Gastroesophageal sphincter (tissue), 4 donors: ENCODE measurements around the gene SHISA9. TPM values are rescaled to one million over a fixed set of nuclear protein-coding genes. Genes with fewer than 3 reads are reported as not detected.

Experiments used
- ATAC-seq: fragments of 150-250 bp; one replicate; pipeline ENCODE4 v1.9.1; 2016; ENCODE audit warnings: mild to moderate bottlenecking, moderate library complexity
- H3K27ac ChIP-seq, 4 donors: fragments of 200-600 bp; sonication (generic) in 3 of 4; 1 replicate in 3 of 4; 2 replicates in 1 of 4; pipeline ENCODE4 v1.5.1; 2016 to 2019
- H3K27me3 ChIP-seq: fragments of 200-600 bp; sonication (generic); one replicate; pipeline ENCODE4 v1.5.1; 2019
- H3K36me3 ChIP-seq, 2 donors: fragments of 200-600 bp; sonication (generic); one replicate each; pipeline ENCODE4 v1.5.1; 2019; ENCODE audit warnings: control low read depth in 1 of 2
- H3K4me1 ChIP-seq, 3 donors: fragments of 200-600 bp; sonication (generic); 1 replicate in 2 of 3; 2 replicates in 1 of 3; pipeline ENCODE4 v1.5.1; 2016 to 2019; ENCODE audit warnings: control low read depth in 2 of 3
- H3K4me3 ChIP-seq, 2 donors: fragments of 200-600 bp; sonication (generic); one replicate each; pipeline ENCODE4 v1.5.1; 2019; ENCODE audit warnings: mild to moderate bottlenecking in 1 of 2, moderate library complexity in 1 of 2
- H3K9me3 ChIP-seq, 3 donors: fragments of 200-600 bp; sonication (generic); one replicate each; pipeline ENCODE4 v1.5.1; 2017 to 2019; ENCODE audit warnings: control low read depth in 2 of 3
- EP300 ChIP-seq: sonication (generic); formaldehyde crosslinking; IDR thresholded peaks from one replicate; pipeline ENCODE4 v1.6.1; 2017; ENCODE audit warnings: antibody characterized with exemption, mild to moderate bottlenecking
- POLR2A ChIP-seq, 2 donors: fragments of 450-650 bp; IDR thresholded peaks; one replicate each; pipeline ENCODE4 v1.6.1; 2017; ENCODE audit warnings: antibody characterized with exemption in 2 of 2, mild to moderate bottlenecking in 2 of 2, moderate library complexity in 1 of 2
- POLR2AphosphoS5 ChIP-seq: sonication (generic); formaldehyde crosslinking; IDR thresholded peaks from one replicate; pipeline ENCODE4 v1.6.1; 2017; ENCODE audit warnings: antibody characterized with exemption
- WGBS, 2 donors: methylation state at CpG; one replicate each; pipeline ENCODE4 v1.1.5; 2018; ENCODE audit warnings: low coverage in 1 of 2; 5-methylcytosine and 5-hydroxymethylcytosine counted together
- total RNA-seq, 4 donors: library from RNA; depleted of rRNA; stranded (reverse); fragments of >200 nt; gene quantifications; one replicate each; pipeline ENCODE4 v1.1.0, GENCODE V29; 2016
- TF ChIP-seq, protein P1 (sequence below), 4 experiments: fragments of 200-600 bp in 2 of 4; fragments of 450-650 bp in 2 of 4; sonication (generic) in 1 of 4; IDR thresholded peaks; one replicate each; pipeline ENCODE4 v1.5.1; 2017 to 2019; ENCODE audit warnings: antibody characterized with exemption in 4 of 4, mild to moderate bottlenecking in 2 of 4, moderate library complexity in 2 of 4

SHISA9 gene
- total RNA-seq, 4 donors from 2014 or later = 1.1 to 12.6 (median 4.9) TPM

DNA sequence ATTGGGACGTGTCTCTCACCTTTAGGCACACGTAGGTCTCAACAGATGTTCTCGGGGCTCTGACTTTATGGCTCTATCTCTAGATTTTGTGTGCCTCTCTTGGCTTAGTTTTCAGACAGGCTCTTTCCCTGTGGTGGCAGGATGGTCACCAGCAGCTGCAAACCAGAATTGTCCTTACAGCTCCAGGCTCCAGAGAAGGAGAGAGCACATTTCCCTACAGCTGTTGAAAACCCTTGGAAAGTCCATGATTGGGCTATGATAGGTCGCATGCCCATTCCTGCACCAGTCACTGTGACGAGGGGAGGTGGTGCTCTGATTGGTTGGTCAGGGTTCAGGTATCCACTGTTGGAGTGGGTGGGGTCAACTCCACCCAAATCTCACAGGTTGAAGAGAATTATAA, 41.5 kb downstream of the SHISA9 start:
- no peak overlapping the region for H3K27ac ChIP-seq
- no peaks in the 10 kb centered on the region for H3K4me1 ChIP-seq
- no peak overlapping the region for H3K4me3 ChIP-seq
- TF ChIP-seq EP300 = no peak
- TF ChIP-seq, protein P1, sequence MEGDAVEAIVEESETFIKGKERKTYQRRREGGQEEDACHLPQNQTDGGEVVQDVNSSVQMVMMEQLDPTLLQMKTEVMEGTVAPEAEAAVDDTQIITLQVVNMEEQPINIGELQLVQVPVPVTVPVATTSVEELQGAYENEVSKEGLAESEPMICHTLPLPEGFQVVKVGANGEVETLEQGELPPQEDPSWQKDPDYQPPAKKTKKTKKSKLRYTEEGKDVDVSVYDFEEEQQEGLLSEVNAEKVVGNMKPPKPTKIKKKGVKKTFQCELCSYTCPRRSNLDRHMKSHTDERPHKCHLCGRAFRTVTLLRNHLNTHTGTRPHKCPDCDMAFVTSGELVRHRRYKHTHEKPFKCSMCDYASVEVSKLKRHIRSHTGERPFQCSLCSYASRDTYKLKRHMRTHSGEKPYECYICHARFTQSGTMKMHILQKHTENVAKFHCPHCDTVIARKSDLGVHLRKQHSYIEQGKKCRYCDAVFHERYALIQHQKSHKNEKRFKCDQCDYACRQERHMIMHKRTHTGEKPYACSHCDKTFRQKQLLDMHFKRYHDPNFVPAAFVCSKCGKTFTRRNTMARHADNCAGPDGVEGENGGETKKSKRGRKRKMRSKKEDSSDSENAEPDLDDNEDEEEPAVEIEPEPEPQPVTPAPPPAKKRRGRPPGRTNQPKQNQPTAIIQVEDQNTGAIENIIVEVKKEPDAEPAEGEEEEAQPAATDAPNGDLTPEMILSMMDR (IDR thresholded peaks at IDR 0.05) = no peak
- TF ChIP-seq POLR2A (IDR thresholded peaks at IDR 0.05) = no peak
- no peak for TF ChIP-seq POLR2AphosphoS5
- H3K27me3 ChIP-seq = peaks cover 35% of the 10 kb centered on the region
- ATAC-seq = no peak
- peaks cover 0 to 16% (median 0%) of the 10 kb centered on the region in 3 donors for H3K9me3 ChIP-seq
- WGBS, 2 donors = 71 to 81% methylated on average over 2 to 3 of the region's 5 CpGs
- H3K36me3 ChIP-seq = no peaks in the 10 kb centered on the region

DNA sequence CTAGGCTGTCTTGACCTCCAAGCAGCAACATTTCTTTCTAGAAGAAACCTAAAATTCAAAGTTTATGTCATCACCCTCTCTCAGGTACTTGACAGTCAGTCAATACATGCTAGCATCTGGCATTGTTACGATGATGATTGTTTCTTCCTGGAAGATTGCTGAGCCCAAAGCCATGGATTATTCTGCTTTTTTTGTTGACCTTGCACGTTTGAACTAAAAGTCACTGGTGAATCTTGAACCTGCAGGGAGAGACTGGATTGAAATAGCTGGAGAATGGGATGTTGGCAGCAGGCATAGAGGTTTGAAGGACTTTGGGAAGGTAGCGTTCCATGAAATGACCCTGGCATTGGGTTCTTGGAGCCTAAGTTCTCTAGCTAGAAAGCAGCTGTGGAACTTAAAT, 42.9 kb downstream of the SHISA9 start:
- H3K27me3 ChIP-seq = peaks cover 35% of the 10 kb centered on the region
- no peak overlapping the region for H3K27ac ChIP-seq
- TF ChIP-seq, protein P1 (IDR thresholded peaks at IDR 0.05) = no peak
- TF ChIP-seq POLR2A (IDR thresholded peaks at IDR 0.05) = no peak
- TF ChIP-seq EP300 = no peak
- TF ChIP-seq POLR2AphosphoS5 = no peak
- no peaks in the 10 kb centered on the region for H3K4me1 ChIP-seq
- peaks cover 0 to 12% (median 0%) of the 10 kb centered on the region in 3 donors for H3K9me3 ChIP-seq
- 71 to 94% methylated on average over 2 to 3 of the region's 3 CpGs for WGBS, 2 donors
- no peaks in the 10 kb centered on the region for H3K36me3 ChIP-seq
- no peak for ATAC-seq
- H3K4me3 ChIP-seq = no peak overlapping the region

DNA sequence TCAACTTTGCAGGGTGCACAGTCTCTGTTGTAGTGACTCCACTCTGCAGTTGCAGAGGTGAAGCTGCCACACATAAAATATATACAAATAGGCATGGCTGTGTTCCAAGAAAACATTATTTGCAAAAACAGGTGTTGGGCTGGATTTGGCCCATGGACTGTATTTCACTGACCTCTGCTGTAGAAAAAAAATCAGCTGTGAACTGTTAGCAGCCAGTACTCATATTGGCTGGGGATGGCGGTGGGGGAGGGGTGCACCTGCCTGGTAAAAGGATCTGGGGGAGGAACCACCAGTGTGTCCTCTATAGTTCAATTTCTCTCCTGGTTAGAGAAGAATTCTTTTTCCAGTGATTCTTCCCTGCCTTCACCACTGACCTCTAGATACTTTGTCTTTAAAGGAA, 50.0 kb downstream of the SHISA9 start:
- peaks cover 0 to 2% (median 0%) of the 10 kb centered on the region in 3 donors for H3K9me3 ChIP-seq
- ATAC-seq = no peak
- 100% methylated on average over 1 of the region's 1 CpG for WGBS, 2 donors
- H3K4me1 ChIP-seq = no peaks in the 10 kb centered on the region
- no peak overlapping the region for H3K4me3 ChIP-seq
- no peaks in the 10 kb centered on the region for H3K36me3 ChIP-seq
- no peak for TF ChIP-seq POLR2AphosphoS5
- TF ChIP-seq EP300 = no peak
- no peak for TF ChIP-seq POLR2A (IDR thresholded peaks at IDR 0.05)
- TF ChIP-seq, protein P1 (IDR thresholded peaks at IDR 0.05) = no peak
- peaks cover 12% of the 10 kb centered on the region for H3K27me3 ChIP-seq
- H3K27ac ChIP-seq = no peak overlapping the region

DNA sequence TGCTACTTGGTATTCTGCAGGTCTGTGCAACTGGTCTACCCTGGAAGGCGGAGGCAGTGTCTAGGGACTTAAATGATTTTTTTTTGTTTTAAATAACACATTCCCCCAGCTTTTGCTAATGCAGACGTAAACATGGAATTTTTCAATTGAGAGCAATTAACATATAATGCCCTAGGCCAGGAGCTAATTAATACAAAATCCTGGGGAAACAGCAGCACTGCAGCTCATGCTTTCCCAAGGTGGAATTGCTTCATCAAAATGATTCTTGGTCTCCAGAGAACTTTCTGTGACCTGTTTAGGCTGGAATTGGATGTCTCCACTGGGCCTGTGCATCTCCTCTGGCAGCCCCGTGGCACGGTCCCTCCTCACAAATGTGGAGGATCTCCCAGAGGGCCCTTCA, 50.6 kb downstream of the SHISA9 start:
- no peaks in the 10 kb centered on the region for H3K9me3 ChIP-seq
- no peak overlapping the region for H3K4me3 ChIP-seq
- no peak for ATAC-seq
- TF ChIP-seq POLR2AphosphoS5 (no peak), EP300 (no peak), POLR2A (IDR thresholded peaks at IDR 0.05) (no peak)
- TF ChIP-seq, protein P1 (IDR thresholded peaks at IDR 0.05) = no peak
- no peak overlapping the region for H3K27ac ChIP-seq
- 83 to 97% methylated on average over 4 of the region's 4 CpGs for WGBS, 2 donors
- no peaks in the 10 kb centered on the region for H3K36me3 ChIP-seq
- H3K27me3 ChIP-seq = peaks cover 7% of the 10 kb centered on the region
- H3K4me1 ChIP-seq = no peaks in the 10 kb centered on the region

DNA sequence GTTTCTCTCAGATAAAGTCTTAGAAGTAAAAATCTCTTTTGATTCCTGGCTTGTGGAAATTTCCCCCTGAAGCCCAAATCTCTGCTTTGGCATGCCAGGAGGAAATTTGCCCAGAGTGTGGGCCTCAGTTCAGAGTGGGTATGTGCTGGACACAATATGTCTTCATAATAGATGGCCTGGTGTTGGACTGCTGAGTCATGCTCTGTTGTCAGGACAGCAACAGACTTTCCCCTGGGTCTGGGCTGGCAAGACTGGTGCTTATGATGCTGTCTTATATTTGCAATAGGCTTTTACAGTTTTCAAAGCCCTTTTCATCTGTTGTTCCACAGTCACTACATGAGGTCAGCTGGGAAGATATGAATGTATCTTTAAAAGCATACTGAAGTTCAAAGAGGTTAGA, 57.0 kb downstream of the SHISA9 start:
- Histone ChIP-seq H3K9me3 (peaks cover 0 to 21% (median 0%) of the 10 kb centered on the region in 3 donors), H3K27ac (no peak overlapping the region), H3K36me3 (no peaks in the 10 kb centered on the region), H3K4me3 (no peak overlapping the region), H3K27me3 (no peaks in the 10 kb centered on the region), H3K4me1 (no peaks in the 10 kb centered on the region)
- TF ChIP-seq, protein P1 (IDR thresholded peaks at IDR 0.05) = no peak
- no peak for TF ChIP-seq EP300
- TF ChIP-seq POLR2AphosphoS5 = no peak
- no peak for TF ChIP-seq POLR2A (IDR thresholded peaks at IDR 0.05)
- no peak for ATAC-seq
